IPS DF 19.7 (cell line): ENCODE measurements around the gene ARID3A.

Experiments
- DNase-seq: peaks from one replicate; pipeline ENCODE4 v3.0.0-alpha.2; 2013; ENCODE audit warnings: low read depth, low spot score

The ARID3A gene

GRCh38 chr19:960601-960938 lies 34.7 kb downstream of the ARID3A start:
- no peak for DNase-seq

- DNase-seq: no peak
Measured at GRCh38 chr19:961866-962620, 36.2 kb downstream of the ARID3A start.

GRCh38 chr19:962683-963400 lies 37.0 kb downstream of the ARID3A start:
- no peak for DNase-seq

GRCh38 chr19:963486-963951 lies 37.7 kb downstream of the ARID3A start:
- no peak for DNase-seq

- no peak for DNase-seq
Measured at GRCh38 chr19:964116-964520, 38.3 kb downstream of the ARID3A start.

GRCh38 chr19:964761-965694 lies 39.2 kb downstream of the ARID3A start:
- DNase-seq: no peak

GRCh38 chr19:966485-967088 lies 40.8 kb downstream of the ARID3A start:
- no peak for DNase-seq

GRCh38 chr19:970695-971094 lies 44.9 kb downstream of the ARID3A start:
- no peak for DNase-seq

GRCh38 chr19:971795-972194 lies 46.0 kb downstream of the ARID3A start:
- DNase-seq: no peak

- no peak for DNase-seq
Measured at GRCh38 chr19:972281-972680, 46.4 kb downstream of the ARID3A start.

GRCh38 chr19:973726-974563 lies 48.1 kb downstream of the ARID3A start:
- no peak for DNase-seq

- no peak for DNase-seq
Measured at GRCh38 chr19:974564-975257, 48.9 kb downstream of the ARID3A start.

GRCh38 chr19:976476-976875 lies 50.6 kb downstream of the ARID3A start:
- DNase-seq: no peak

GRCh38 chr19:977058-977464 lies 51.2 kb downstream of the ARID3A start:
- no peak for DNase-seq

GRCh38 chr19:979318-979741 lies 53.5 kb downstream of the ARID3A start:
- DNase-seq: no peak

- DNase-seq: no peak
Measured at GRCh38 chr19:980133-980998, 54.5 kb downstream of the ARID3A start.

GRCh38 chr19:982567-983170 lies 56.8 kb downstream of the ARID3A start:
- no peak for DNase-seq

- DNase-seq: no peak
Measured at GRCh38 chr19:984165-984967, 58.5 kb downstream of the ARID3A start, which contains the start of gene WDR18. Gene WDR18, plus strand, starts transcription at chr19:984345. Its CDS starts 9 bp downstream, at chr19:984354.
